ENCODE results near the gene NDFIP1.
A peak's percentile ranks its signal among the peaks of the same experiment; 100 is the strongest.

NDFIP1 gene

DNA sequence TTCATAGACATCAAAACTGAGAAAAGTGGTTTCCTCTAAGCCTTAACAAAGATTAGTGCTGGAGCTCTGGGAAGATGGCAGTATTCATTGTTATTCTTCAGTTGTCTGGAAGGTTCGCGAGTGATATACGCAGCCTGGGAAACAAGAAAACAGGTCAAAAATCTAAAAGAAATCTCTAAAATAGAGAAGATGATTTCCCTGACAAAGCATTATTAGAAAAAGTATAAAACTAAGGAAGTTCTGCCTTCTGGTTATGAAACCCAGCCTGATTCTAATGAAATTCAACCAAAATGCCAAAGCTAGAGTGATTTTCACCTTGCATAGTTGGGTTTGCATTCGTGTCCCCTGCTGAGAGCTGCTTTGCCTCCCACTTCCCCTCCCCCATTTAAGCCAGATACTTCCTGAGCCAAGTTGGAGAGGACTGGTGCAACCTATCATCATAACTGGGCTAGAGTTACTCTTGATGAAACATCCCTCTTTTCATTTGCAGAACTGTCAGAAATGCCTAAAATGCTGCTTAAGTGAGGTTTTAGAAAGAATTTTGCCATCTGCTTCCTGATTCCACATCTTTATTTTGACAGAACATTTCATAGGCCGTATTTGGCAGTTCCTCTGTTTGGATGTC is 48.4 kb downstream of the NDFIP1 start:
- no peaks in the 10 kb centered on the region for H3K36me3 ChIP-seq (ENCODE audit: control insufficient read depth, insufficient read depth, low read length)
- peak overlapping the region; percentile 78 for H3K27ac ChIP-seq (ENCODE audit: low read depth, low read length)
- no peaks in the 10 kb centered on the region for H3K27me3 ChIP-seq (ENCODE audit: control insufficient read depth, insufficient read depth, low read length)
- no peaks in the 10 kb centered on the region for H3K9me3 ChIP-seq (ENCODE audit: control insufficient read depth, insufficient read depth, low read length)
- H3K4me1 ChIP-seq (ENCODE audit: control insufficient read depth, insufficient read depth, low read length) = peaks cover 49% of the 10 kb centered on the region
- 0 out of 2 replicates have a peak overlapping the region, but pooled peaks have one; percentile 2 for H3K4me3 ChIP-seq (ENCODE audit: low read depth, low read length)
- no peak overlapping the region for H3K9ac ChIP-seq (ENCODE audit: low read depth, low read length)

DNA sequence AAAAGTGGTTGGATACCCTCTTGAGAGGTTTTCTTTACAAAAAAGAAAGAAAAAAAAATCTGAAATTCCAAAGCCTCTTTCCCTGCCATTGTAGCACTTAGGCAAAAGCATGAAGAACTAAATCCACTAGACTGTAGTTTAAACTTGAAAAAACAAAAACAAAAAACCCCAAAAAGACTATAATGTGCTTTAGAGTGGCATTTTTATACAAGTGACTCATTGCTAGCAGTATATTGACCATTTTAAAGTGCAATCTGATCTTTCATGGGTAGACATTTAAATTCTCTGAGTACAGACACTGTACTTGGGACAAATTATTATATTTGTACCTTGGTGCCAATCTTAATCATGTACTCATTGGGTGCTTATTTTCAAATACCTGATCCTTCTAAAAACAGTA is 50.8 kb downstream of the NDFIP1 start:
- no peak overlapping the region for H3K9ac ChIP-seq (ENCODE audit: low read depth, low read length)
- no peaks in the 10 kb centered on the region for H3K9me3 ChIP-seq (ENCODE audit: control insufficient read depth, insufficient read depth, low read length)

DNA sequence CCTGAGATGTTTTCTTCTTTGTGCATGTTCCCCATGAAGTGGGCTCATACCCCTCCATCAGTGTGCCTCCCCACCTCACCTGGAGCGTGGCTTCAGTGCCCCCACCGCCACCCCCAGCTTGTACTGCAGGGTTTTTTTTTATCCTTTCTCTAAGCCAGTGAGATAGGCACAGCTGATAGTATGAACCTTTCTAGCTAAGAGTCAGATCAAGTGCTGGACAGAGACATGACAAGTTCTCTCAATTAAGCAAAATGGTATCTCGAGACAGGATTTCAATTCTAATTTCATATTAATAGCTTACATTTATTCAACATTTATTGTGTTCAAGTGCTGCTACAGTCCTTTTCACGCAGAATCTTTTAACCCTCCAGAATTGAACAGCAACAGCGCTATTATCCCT is 55.7 kb downstream of the NDFIP1 start:
- Histone ChIP-seq H3K4me1 (ENCODE audit: control insufficient read depth, insufficient read depth, low read length) (peaks cover 11% of the 10 kb centered on the region), H3K27me3 (ENCODE audit: control insufficient read depth, insufficient read depth, low read length) (no peaks in the 10 kb centered on the region), H3K4me3 (ENCODE audit: low read depth, low read length) (no peak overlapping the region), H3K9ac (ENCODE audit: low read depth, low read length) (no peak overlapping the region), H3K9me3 (ENCODE audit: control insufficient read depth, insufficient read depth, low read length) (no peaks in the 10 kb centered on the region), H3K27ac (ENCODE audit: low read depth, low read length) (no peak overlapping the region), H3K36me3 (ENCODE audit: control insufficient read depth, insufficient read depth, low read length) (no peaks in the 10 kb centered on the region)

More for the DNA sequence above, 50.8 kb downstream of the NDFIP1 start:
- no peaks in the 10 kb centered on the region for H3K36me3 ChIP-seq (ENCODE audit: control insufficient read depth, insufficient read depth, low read length)
- no peak overlapping the region for H3K27ac ChIP-seq (ENCODE audit: low read depth, low read length)
- H3K4me3 ChIP-seq (ENCODE audit: low read depth, low read length) = no peak overlapping the region
- peaks cover 30% of the 10 kb centered on the region for H3K4me1 ChIP-seq (ENCODE audit: control insufficient read depth, insufficient read depth, low read length)
- H3K27me3 ChIP-seq (ENCODE audit: control insufficient read depth, insufficient read depth, low read length) = no peaks in the 10 kb centered on the region

DNA sequence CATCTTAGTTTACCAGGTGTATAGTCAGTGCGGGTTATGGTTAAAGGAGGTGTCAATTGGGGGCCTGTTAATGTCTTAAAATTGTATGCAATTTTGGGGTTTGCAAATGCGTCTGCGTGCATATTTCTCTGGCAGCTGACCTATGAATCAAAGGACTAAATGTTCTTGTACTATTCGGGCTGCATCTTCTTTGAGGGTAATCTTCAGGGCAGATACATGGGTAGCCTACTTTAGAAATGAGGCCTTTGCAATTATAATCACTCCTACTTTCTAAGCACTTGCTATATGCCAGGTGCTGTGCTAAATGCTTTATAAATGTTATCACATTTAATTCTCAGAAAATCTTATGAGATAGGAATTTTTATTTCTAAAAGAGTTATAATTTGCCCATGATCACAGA is 58.2 kb downstream of the NDFIP1 start:
- Histone ChIP-seq H3K4me3 (ENCODE audit: low read depth, low read length) (no peak overlapping the region), H3K36me3 (ENCODE audit: control insufficient read depth, insufficient read depth, low read length) (no peaks in the 10 kb centered on the region), H3K27me3 (ENCODE audit: control insufficient read depth, insufficient read depth, low read length) (no peaks in the 10 kb centered on the region), H3K4me1 (ENCODE audit: control insufficient read depth, insufficient read depth, low read length) (peaks cover 8% of the 10 kb centered on the region), H3K27ac (ENCODE audit: low read depth, low read length) (no peak overlapping the region), H3K9me3 (ENCODE audit: control insufficient read depth, insufficient read depth, low read length) (no peaks in the 10 kb centered on the region), H3K9ac (ENCODE audit: low read depth, low read length) (no peak overlapping the region)

DNA sequence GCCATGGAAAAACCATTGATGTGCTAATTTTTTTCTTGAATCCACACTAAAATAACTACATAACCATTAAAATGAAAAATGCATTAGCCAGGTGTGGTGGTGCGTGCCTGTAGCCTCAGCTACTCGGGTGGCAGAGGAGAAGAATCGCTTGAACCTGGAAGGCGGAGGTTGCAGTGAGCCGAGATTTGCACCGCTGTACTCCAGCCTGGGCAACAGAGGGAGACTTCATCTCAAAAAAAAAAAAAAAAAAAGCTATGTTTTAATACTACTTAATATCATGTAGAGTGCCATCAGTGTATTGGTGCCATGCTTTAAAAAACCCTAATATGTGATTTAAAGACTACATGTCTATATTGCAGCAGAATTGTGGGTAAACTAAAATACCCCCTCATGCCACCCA is 58.9 kb downstream of the NDFIP1 start:
- H3K36me3 ChIP-seq (ENCODE audit: control insufficient read depth, insufficient read depth, low read length) = no peaks in the 10 kb centered on the region
- H3K27me3 ChIP-seq (ENCODE audit: control insufficient read depth, insufficient read depth, low read length) = no peaks in the 10 kb centered on the region
- peaks cover 8% of the 10 kb centered on the region for H3K4me1 ChIP-seq (ENCODE audit: control insufficient read depth, insufficient read depth, low read length)
- no peak overlapping the region for H3K4me3 ChIP-seq (ENCODE audit: low read depth, low read length)
- H3K9me3 ChIP-seq (ENCODE audit: control insufficient read depth, insufficient read depth, low read length) = no peaks in the 10 kb centered on the region
- no peak overlapping the region for H3K9ac ChIP-seq (ENCODE audit: low read depth, low read length)
- no peak overlapping the region for H3K27ac ChIP-seq (ENCODE audit: low read depth, low read length)

DNA sequence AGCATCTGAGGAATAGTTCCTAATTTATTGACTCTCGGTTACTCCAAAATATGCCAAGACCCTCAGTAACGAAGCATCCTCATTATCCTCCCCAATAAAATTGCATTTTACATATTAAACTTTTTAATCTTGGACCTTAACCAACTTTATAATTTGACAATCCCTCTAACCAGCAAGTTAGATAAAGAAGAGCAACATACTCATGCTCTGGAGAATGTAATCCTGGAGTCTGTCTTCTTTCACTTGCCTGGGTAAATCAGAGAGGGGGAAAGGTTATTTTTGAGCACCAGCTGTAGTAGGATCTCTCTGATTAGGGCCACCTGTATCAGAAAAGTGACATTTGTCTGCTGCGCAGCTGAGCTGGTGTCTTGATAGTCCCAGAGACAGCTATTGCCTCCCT is 59.8 kb downstream of the NDFIP1 start:
- H3K27ac ChIP-seq (ENCODE audit: low read depth, low read length) = no peak overlapping the region
- H3K27me3 ChIP-seq (ENCODE audit: control insufficient read depth, insufficient read depth, low read length) = no peaks in the 10 kb centered on the region
- no peaks in the 10 kb centered on the region for H3K9me3 ChIP-seq (ENCODE audit: control insufficient read depth, insufficient read depth, low read length)
- H3K4me3 ChIP-seq (ENCODE audit: low read depth, low read length) = no peak overlapping the region
- no peak overlapping the region for H3K9ac ChIP-seq (ENCODE audit: low read depth, low read length)
- H3K36me3 ChIP-seq (ENCODE audit: control insufficient read depth, insufficient read depth, low read length) = no peaks in the 10 kb centered on the region
- H3K4me1 ChIP-seq (ENCODE audit: control insufficient read depth, insufficient read depth, low read length) = peaks cover 8% of the 10 kb centered on the region

DNA sequence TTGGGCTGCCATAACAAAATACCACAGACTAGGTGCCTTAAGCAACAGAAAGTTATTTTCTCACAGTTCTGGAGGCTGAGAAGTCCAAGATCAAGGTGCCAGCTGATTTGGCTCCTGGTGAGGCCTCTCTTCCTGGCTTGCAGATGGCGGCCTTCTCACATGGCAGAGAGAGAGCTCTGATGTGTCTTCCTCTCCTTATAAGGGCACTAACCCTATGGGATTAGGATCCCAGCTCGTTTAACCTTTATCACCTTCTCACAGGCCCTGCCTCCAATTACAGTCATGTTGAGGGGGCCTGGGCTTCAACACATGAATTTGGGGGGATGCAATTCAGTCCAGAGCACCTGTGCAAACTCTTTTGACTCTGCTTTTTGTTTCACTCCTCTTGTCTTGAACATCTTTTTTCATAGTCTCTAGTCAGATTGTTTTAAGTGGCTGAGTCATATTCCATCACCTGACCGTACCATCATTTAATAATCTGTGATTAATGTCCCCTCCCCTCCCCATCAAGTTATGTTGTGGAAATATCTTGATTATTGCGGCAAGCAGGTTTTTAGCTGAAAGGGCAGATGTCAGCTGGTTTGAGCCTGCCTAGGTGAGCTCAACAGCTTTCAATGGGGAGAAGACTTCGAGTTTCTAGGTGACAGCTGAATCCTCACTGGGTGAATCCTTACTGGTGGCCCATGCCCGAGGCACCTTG is 61.8 kb downstream of the NDFIP1 start:
- H3K27ac ChIP-seq (ENCODE audit: low read depth, low read length) = peak overlapping the region; percentile 25
- H3K27me3 ChIP-seq (ENCODE audit: control insufficient read depth, insufficient read depth, low read length) = no peaks in the 10 kb centered on the region
- no peaks in the 10 kb centered on the region for H3K9me3 ChIP-seq (ENCODE audit: control insufficient read depth, insufficient read depth, low read length)
- H3K4me1 ChIP-seq (ENCODE audit: control insufficient read depth, insufficient read depth, low read length) = peaks cover 11% of the 10 kb centered on the region
- H3K9ac ChIP-seq (ENCODE audit: low read depth, low read length) = no peak overlapping the region
- no peak overlapping the region for H3K4me3 ChIP-seq (ENCODE audit: low read depth, low read length)
- H3K36me3 ChIP-seq (ENCODE audit: control insufficient read depth, insufficient read depth, low read length) = no peaks in the 10 kb centered on the region

DNA sequence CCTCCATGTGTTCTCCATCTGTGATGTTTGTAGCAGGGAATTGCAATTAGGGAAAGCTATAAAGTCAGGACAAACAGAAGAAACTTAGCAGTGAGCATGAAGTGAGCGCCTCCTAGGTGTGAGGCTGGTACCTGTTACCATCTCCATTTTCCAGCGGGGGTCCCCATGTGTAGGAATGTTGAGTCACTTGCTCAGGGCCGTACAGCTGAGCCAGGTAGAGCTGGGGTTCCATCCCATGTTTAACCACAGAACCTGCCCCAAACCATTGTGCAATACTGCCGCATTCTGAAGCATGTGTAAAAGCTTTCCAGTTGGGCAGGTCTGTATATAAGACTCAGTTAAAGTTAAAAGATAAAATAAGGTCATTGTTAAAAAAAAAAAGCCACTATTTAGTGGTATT is 62.7 kb downstream of the NDFIP1 start:
- Histone ChIP-seq H3K27ac (ENCODE audit: low read depth, low read length) (no peak overlapping the region), H3K27me3 (ENCODE audit: control insufficient read depth, insufficient read depth, low read length) (no peaks in the 10 kb centered on the region), H3K4me1 (ENCODE audit: control insufficient read depth, insufficient read depth, low read length) (peaks cover 20% of the 10 kb centered on the region), H3K9ac (ENCODE audit: low read depth, low read length) (no peak overlapping the region), H3K36me3 (ENCODE audit: control insufficient read depth, insufficient read depth, low read length) (no peaks in the 10 kb centered on the region), H3K4me3 (ENCODE audit: low read depth, low read length) (no peak overlapping the region), H3K9me3 (ENCODE audit: control insufficient read depth, insufficient read depth, low read length) (no peaks in the 10 kb centered on the region)

DNA sequence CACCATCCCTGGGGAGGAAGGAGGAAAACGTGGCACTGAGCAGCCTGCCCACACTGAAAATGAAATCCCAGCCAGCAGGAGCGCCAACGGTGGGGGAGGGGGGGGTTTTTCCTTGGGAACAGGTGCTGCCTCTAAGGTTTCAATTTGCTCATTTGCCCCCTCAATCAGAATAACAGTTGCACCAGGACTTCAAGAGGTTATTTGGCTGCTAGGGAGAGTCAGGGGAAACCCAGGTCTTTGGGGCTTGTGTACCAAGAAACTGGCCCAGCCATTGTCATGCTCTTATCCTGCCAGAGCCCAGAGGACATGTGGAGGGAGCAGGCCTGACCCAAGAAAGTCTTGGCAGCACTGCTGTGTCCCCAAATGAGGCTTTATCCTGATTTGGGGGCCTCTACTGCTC is 66.5 kb downstream of the NDFIP1 start:
- Histone ChIP-seq H3K9me3 (ENCODE audit: control insufficient read depth, insufficient read depth, low read length) (no peaks in the 10 kb centered on the region), H3K4me1 (ENCODE audit: control insufficient read depth, insufficient read depth, low read length) (peaks cover 16% of the 10 kb centered on the region; the same call in 1 of the 2 replicates), H3K27me3 (ENCODE audit: control insufficient read depth, insufficient read depth, low read length) (no peaks in the 10 kb centered on the region), H3K36me3 (ENCODE audit: control insufficient read depth, insufficient read depth, low read length) (no peaks in the 10 kb centered on the region), H3K9ac (ENCODE audit: low read depth, low read length) (no peak overlapping the region), H3K27ac (ENCODE audit: low read depth, low read length) (no peak overlapping the region), H3K4me3 (ENCODE audit: low read depth, low read length) (no peak overlapping the region)

DNA sequence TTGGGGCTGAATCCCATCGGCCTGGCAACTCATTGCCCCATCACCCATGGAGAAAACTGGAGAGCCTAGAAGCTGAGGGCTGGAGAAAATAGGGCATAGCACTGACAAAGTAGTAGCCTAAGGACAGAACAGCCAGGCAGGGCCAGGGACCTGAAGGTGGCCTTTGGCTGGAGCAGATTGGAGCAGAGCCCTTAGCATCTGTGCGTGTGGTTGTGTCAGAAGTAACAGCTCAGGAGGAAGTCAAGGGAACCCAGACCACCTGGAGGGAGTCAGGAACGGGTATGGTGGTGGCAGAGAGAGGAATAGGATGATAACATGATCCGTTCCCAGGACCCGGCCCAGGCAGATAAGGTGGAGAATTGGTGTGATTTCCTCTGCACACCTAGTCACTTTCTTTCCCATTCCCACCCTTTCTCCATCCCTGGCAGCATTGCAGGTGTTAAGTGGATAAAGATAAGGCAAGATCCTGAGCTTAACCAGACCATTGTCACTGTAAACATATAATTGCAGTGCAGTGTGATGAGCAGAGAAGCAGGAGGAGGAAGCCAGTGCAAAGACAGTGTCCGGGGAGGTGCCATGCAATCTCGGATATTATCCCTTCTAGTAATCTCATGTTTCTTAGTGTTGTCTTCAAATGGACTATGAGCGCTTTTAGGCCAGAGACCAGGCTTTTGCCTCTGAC is 67.0 kb downstream of the NDFIP1 start:
- Histone ChIP-seq H3K27me3 (ENCODE audit: control insufficient read depth, insufficient read depth, low read length) (no peaks in the 10 kb centered on the region), H3K4me3 (ENCODE audit: low read depth, low read length) (no peak overlapping the region), H3K27ac (ENCODE audit: low read depth, low read length) (no peak overlapping the region), H3K9ac (ENCODE audit: low read depth, low read length) (no peak overlapping the region), H3K36me3 (ENCODE audit: control insufficient read depth, insufficient read depth, low read length) (no peaks in the 10 kb centered on the region), H3K4me1 (ENCODE audit: control insufficient read depth, insufficient read depth, low read length) (peaks cover 16% of the 10 kb centered on the region; the same call in 1 of the 2 replicates), H3K9me3 (ENCODE audit: control insufficient read depth, insufficient read depth, low read length) (no peaks in the 10 kb centered on the region)

DNA sequence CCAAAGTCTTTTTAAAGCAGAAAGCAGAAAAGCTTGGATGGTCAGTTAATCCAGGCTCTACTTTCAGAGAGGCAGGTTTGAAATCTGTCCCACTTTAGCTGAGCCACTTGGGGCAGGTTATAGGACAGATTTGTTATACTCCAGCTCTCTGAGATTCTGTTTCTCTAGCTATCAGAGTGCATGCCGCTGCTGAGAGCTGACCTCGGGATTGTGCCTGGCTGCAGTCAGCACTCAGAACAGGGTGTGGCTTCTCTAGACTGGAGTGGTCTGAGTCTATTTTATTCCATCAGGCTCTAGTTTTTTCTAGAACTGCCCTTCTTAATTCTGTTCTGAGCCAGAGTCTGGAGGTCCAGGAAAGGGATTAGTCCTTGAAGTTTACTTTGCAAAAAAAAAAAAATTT is 67.7 kb downstream of the NDFIP1 start:
- H3K27me3 ChIP-seq (ENCODE audit: control insufficient read depth, insufficient read depth, low read length) = no peaks in the 10 kb centered on the region
- no peaks in the 10 kb centered on the region for H3K9me3 ChIP-seq (ENCODE audit: control insufficient read depth, insufficient read depth, low read length)
- no peaks in the 10 kb centered on the region for H3K36me3 ChIP-seq (ENCODE audit: control insufficient read depth, insufficient read depth, low read length)
- no peak overlapping the region for H3K4me3 ChIP-seq (ENCODE audit: low read depth, low read length)
- H3K4me1 ChIP-seq (ENCODE audit: control insufficient read depth, insufficient read depth, low read length) = peaks cover 20% of the 10 kb centered on the region; the same call in 1 of the 2 replicates
- no peak overlapping the region for H3K27ac ChIP-seq (ENCODE audit: low read depth, low read length)
- H3K9ac ChIP-seq (ENCODE audit: low read depth, low read length) = no peak overlapping the region

All from HUES48 (cell line).